ENCODE measurements around the gene LARP4.
"Not testable (repeated sequence)": the region's sequence is repeated elsewhere in the genome, so short reads cannot be mapped to it uniquely, and the experiment has no call there.

Gene LARP4

GRCh38 chr12:50387972-50388478 is 12.7 kb upstream of the LARP4 start:
- no peak for DNase-seq (ENCODE audit: low read depth)
- H3K4me3 ChIP-seq (ENCODE audit: low read depth, low read length) = no peak overlapping the region

GRCh38 chr12:50388793-50389192 is 11.9 kb upstream of the LARP4 start:
- not testable (repeated sequence) for DNase-seq (ENCODE audit: low read depth); H3K4me3 ChIP-seq (ENCODE audit: low read depth, low read length)

More at GRCh38 chr12:50387972-50388478, 12.7 kb upstream of the LARP4 start:
- TF ChIP-seq CTCF (IDR thresholded peaks at IDR 0.05; ENCODE audit: control insufficient read depth, extremely low read depth, insufficient read depth) = no peak

- DNase-seq (ENCODE audit: low read depth) = no peak
- no peak overlapping the region for H3K4me3 ChIP-seq (ENCODE audit: low read depth, low read length)
- no peak for TF ChIP-seq CTCF (IDR thresholded peaks at IDR 0.05; ENCODE audit: control insufficient read depth, extremely low read depth, insufficient read depth)
These were observed 10.4 kb upstream of the LARP4 start for GRCh38 chr12:50390316-50390741.

- DNase-seq (ENCODE audit: low read depth) = no peak
- TF ChIP-seq CTCF (IDR thresholded peaks at IDR 0.05; ENCODE audit: control insufficient read depth, extremely low read depth, insufficient read depth) = no peak
- H3K4me3 ChIP-seq (ENCODE audit: low read depth, low read length) = no peak overlapping the region
These were observed 6.1 kb upstream of the LARP4 start for GRCh38 chr12:50394469-50395029.

GRCh38 chr12:50397117-50397650 is 3.5 kb upstream of the LARP4 start:
- H3K4me3 ChIP-seq (ENCODE audit: low read depth, low read length) = no peak overlapping the region
- no peak for TF ChIP-seq CTCF (IDR thresholded peaks at IDR 0.05; ENCODE audit: control insufficient read depth, extremely low read depth, insufficient read depth)
- no peak for DNase-seq (ENCODE audit: low read depth)

- no peak for TF ChIP-seq CTCF (IDR thresholded peaks at IDR 0.05; ENCODE audit: control insufficient read depth, extremely low read depth, insufficient read depth)
- H3K4me3 ChIP-seq (ENCODE audit: low read depth, low read length) = no peak overlapping the region
- no peak for DNase-seq (ENCODE audit: low read depth)
These were observed 1.8 kb upstream of the LARP4 start for GRCh38 chr12:50398931-50399330.

- H3K4me3 ChIP-seq (ENCODE audit: low read depth, low read length) = peak overlapping the region; percentile 82
- DNase-seq (ENCODE audit: low read depth) = no peak
- TF ChIP-seq CTCF (IDR thresholded peaks at IDR 0.05; ENCODE audit: control insufficient read depth, extremely low read depth, insufficient read depth) = no peak
These were observed 514 bp upstream of the LARP4 start for GRCh38 chr12:50400104-50400637.
